CD4-positive, alpha-beta T cell treated with Interleukin-6 at 100 ng/mL for 8 hours (primary cell): ENCODE data around the gene ARHGAP22.

ENCODE experiments used
- DNase-seq: peaks from one replicate; pipeline ENCODE4 v3.0.0-alpha.2; 2020; ENCODE audit warnings: mixed read lengths, low spot score

The ARHGAP22 gene

DNA sequence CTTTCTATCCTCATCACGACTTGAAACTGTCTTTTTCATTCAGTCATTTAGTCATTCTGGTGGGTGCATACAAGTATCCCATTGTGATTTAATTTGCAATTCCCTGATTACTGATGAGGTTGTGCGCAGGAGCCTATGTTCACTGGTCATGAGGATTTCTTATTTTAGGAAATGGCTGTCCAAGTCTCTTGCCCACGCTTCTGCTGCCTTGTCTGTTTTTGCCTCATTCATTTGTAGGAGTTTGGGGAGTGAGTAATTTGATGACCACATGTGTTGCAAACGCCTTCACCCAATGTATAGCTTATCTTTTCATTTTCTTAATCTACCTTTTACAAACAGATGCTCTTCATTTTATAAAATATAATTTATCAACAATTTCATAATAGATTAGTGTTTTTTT, 127.3 kb downstream of the ARHGAP22 start:
- no peak for DNase-seq

DNA sequence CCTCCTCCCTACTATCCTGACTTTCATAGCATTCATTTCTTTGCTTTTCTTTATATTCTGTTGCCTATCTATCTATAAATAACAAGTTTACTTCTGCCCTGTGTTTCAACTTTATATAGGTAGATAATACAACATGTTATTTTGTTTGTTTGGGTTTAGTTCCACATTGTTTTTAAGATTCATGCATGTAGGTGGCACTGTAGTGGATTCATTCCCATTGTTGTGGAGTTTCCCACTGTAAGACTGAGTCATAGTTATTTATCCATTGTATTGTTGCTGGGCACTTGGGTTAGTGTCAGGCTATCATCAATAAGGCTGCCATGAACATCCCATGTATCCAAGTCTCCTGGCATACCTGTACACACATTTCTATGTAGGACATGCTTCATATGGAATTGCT, 127.7 kb downstream of the ARHGAP22 start:
- DNase-seq: no peak

DNA sequence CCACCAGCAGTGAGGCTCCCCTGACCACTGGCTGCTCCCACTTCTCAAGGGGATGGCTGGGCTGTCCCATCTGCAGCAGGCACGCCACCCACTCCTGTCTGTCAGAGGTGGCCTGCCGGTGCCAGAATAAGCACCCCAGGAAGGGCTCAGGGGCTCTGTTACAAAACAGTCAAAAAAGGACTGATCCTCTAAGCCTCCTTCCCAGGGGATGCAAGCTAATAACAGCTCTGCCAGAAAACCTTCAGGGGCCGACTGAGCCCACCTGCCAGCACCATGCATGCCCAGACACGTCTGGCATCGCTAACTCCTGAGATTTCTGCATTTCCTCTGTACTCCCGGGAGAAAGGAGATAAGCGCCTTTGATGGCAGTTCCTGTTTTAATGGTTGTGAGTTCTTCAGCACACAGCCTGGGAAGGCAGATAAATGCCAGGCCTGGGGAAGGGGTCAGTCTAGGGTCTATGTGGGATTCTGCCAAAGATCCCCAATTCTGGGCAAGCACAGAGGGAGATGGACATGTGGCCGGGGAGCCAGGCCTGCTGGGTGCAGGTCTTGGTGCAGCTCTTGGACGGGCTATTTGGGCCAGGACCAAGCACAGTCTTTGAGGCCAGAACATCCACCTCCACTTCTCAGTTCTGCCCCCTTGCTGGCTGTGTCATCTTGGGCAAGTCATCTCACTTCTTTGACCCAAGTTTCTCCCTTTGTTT, 128.4 kb downstream of the ARHGAP22 start:
- DNase-seq: no peak

DNA sequence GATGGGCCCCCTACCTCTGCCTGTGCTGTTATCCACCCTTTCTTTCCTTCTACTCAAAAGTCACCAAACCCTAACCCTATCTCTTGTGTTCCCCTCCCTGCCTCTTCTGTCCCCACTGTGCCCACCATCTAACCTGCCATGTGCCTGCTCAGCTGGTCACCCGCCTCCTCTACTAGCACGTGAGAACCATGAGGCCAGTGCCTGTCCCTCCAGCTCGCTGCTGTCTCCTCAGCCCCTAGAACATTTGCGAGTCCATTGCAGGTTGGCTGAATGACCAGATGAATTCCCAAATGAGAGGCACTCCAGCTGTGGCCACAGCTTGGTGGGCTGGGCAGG, 129.0 kb downstream of the ARHGAP22 start:
- no peak for DNase-seq

DNA sequence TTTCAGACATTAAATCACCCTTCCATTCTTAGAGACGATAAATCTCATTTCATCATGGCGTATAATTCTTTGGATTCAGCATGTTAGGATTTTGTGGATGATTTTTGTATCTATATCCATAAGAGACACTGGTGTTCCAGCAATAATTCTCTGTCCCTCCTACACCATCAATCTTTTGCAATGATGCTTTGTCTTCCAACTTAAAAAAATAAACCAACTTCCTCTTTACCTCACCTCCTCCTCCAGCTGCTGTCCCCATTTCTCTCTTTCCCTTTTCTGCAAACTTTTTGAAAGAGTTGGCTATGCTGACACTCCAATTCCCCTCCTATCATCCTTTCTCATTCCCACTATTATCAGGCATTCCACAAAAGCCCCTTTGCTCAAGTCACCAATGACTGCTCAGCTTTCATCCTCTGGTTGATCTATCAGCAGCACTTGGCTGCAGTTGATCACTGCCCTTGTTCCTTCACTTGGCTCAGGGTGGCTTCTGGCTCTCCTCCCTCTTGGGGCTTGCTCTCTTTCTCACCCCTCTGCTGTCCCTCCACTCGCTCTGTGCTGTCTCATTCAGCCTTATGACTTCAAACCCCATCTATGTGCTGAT, 130.0 kb downstream of the ARHGAP22 start:
- no peak for DNase-seq

DNA sequence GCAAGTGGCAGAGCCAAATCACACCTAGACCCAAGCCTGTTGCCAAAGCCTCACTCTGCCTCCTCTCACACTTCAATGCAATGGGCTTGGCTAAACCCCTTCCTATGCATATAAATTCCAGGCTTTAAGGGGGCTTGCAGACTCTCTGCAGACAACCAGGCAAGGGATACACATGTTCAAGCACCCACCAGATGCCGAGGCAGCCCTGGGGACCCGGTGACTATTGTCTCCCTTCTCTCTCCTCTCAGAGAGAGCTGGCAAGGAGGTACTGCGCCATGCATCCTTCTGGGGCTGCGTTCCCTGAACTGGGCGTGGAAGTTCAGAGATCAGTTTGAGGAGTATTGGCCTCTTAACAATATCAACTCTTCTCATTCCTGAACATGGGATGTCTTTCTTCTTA, 131.2 kb downstream of the ARHGAP22 start:
- no peak for DNase-seq

DNA sequence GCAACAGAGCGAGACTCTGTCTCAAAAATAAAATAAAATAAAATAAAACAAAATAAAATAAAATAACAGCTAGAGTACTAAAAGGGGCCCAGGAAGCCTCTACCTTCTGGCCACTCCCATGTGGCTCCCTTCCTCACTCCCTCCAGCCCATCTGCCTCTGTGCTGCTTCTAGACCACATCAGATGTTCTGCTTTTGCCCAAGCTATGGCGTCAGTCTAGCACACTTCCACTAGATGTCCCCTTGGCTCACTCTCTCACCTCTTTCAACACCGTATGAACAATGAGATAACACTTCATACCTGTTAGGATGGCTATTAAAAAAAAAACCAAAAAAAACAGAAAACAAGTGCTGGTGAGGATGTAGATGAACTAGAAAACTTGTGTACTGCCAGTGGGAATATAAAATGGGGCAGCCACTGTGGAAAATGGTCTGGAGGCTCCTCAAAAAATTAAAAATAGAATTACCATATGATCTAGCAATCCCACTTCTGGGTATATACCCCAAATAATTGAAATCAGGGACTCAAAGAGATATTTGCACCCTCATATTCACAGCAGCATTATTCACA, 132.3 kb downstream of the ARHGAP22 start:
- no peak for DNase-seq

DNA sequence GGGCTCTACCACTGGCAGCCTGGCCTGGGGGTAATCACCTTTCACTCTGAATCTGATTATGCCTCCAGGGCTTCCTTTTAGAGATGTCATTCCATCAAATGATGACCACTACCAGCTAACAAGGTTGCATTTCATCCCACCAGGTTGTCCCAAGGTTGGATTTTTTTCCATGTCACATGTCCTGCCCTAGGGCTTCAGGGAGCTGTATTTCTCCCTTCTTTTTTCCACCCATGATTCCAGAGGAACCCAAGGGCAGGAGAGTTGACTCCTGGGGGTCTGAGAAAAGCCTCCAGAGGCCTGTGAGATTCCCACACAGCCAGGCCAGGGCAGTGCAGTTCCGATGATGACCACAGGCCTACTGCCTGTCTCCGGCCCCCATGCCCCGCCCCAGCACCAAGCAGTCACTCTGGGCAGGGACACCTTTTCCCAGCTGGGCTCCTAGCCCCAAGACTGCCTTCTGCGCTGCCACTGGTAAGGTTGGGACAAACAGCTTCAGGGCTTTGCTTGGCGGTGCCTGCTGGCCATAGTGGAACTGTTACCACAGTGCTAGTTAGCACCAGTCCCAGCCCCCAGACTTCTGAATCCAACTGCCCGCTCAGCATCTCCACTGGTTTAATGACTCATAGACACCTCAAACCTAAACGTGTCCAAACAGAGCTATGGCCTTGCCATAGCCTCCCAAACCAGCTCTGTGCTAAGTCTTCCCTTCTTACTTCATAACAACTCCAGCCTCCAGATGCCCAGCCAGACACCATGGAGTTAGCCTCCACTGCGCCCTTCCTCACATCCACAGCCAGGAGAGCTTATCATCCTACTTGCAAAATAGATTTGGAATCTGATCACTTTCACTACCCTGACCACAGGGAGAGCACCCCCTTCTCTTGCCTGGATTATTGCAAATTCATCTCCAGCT, 133.7 kb downstream of the ARHGAP22 start:
- no peak for DNase-seq

DNA sequence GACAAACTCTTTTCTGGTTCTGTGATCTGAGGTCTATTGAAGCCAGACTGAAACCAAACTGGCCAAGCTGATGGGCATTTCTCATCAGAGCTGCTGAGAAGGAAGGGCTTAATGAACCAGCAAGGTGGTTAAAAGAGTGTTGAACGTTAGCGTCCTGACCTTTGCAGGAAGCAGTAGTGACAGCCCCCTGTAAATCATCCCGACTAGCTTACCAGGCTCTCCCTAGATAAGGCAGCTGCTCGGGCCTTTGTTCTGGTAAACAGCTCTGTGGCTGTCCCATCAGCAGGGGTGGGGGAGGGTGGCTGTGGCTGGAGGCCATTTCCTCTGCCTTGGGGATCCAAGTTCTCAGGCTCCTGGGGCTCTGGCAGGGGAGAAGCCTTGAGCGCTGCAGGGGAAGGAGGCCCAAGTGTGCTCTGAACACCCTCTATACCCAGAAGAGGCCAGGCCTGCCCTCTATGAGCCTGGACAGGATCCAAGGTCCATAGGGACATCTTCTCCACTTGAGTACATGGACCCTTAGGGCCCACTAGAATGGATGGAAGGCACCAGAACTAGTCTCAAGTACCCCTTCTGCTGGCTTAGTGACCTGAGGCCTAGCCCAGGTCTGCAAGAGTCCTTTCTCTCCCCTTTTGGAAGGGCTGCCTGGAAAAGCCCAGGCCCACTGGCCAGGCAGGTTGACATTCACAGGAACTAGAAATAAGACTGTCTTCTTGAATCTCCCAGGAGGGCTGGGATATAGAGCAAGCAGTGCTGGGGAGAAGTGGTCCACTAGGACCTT, 134.6 kb downstream of the ARHGAP22 start:
- no peak for DNase-seq

DNA sequence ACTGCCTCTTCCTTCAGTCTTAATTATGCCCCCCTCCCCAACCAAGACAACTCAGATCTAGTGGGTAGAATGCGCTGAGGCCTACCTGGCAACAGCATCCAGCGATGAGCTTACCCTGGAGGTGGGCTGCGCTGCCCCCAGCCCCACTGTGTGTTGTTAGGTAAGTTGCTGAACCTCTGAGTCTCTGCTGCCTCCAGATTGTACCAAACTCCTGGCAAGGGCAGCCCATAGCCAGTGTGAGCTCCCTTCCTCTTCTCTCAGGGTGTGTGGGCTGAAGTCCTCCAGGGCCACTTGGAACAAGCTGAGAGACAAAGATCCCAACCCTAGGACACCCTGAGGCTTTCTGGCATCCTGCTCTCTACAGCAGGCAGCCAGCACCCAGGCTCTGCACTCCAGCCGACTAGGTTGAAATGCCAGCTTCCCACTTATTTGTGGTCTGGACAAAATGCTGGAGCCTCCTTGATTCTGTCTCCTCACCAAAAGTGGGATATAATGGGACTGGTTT, 135.3 kb downstream of the ARHGAP22 start:
- DNase-seq: no peak

DNA sequence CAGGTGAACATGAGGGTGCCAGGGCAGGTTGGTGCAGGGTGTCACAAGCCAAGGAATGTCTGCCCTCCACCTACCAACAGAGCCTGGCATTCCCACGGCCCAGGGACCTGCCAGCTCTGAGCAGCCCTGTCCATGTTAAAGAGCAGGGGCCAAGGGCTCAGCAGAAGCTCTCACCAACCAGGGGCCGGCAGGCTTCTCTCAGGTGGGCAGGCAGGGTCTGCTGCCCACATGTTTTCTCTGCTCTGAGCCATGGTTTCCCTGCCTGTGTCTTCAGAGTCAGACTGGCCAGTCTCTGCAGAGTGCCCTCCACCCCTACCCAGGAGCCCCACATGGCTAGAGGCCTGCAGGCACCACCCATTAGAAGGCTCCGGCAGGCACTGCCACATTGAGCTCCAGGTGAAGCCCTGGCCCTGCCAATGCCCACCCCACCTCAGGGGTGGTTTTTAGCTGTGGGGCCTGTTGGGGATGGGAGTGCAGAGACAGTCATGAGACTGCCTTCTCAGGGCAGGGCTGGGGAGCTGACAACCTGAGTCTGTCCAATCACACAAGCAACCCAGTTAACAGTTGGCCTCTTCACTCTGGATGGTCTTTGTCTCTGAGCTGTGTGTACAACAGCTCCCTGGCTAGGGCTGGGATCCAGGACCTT, 135.9 kb downstream of the ARHGAP22 start:
- no peak for DNase-seq

DNA sequence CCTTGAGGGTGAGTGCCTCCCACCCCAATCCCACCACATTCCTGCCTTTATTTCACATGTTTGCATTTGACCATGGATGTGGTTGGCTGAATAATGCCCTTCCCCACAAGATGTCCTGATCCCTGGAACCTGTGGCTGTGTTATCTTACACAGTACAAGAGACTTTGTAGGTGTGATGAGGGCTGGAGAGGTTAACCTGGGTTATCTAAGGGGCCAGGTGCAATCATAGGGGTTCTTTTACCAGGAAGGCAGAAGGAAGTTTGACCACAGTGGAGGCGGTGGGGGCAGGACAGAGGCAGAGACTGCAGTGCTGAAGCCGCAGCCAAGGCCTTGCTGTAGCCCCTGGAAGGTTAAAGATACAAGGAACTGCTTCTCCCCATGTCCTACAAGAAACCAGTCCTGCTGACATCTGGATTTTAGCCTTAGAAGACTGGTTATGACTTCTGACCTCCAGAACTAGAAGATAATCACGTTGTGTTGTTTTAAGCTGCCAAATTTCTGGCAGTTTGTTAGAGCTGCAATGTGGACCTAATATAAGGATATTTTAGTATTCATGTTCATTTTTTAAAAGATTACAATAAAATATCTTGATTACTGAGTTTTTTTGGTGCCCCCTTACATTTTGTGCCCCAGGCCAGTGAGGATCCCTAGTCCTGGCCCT, 136.6 kb downstream of the ARHGAP22 start:
- DNase-seq: no peak

DNA sequence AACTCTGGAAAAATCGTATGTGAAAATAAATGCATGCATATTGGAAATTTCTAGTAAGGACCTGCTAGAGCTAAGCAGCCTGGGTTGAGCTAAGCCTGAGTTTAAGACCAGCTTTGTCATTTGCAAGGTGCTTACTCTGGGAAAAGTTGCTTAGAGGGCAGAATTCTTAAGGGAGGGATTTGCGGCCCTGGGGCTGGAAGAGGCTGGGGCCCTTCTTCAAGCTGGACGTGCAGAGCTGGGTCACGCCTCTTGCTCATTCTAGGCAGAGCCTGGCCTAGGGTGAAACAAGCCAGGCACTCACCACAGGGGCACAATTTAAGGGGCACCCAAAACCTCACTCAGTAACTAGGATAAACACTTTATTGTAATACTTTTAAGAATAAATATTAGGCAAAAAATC, 137.2 kb downstream of the ARHGAP22 start:
- no peak for DNase-seq

DNA sequence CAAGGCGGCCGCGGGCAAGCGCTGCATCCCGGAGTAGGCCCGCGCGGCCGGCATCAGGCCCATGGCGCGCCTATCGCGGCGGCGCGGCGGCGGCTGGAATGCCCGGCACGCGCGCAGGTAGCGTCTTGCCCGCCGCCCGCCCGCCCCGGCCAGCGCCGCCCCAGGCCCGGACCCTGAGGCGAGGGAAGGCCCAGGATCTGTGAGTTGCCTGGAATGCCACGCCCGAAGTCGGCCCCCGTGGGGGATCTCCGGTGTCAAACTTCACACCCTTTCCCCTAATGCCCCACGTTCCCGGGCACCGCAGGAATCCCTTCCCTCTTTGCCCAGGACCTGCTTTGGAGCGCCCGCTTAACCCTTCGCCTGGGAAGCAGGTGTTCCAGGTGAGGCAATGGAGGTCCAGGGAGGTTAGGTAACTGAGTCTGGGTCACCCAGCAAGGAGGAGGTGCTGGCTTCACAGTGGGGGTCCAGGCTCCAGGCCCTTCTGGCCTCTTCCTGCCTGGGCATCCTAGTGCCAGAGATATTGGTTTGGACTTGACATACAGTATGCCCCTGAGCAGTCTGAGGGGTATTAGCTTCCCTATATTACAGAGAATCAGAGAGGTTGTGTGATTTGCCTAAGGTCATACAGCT, 138.1 kb downstream of the ARHGAP22 start:
- DNase-seq: no peak

DNA sequence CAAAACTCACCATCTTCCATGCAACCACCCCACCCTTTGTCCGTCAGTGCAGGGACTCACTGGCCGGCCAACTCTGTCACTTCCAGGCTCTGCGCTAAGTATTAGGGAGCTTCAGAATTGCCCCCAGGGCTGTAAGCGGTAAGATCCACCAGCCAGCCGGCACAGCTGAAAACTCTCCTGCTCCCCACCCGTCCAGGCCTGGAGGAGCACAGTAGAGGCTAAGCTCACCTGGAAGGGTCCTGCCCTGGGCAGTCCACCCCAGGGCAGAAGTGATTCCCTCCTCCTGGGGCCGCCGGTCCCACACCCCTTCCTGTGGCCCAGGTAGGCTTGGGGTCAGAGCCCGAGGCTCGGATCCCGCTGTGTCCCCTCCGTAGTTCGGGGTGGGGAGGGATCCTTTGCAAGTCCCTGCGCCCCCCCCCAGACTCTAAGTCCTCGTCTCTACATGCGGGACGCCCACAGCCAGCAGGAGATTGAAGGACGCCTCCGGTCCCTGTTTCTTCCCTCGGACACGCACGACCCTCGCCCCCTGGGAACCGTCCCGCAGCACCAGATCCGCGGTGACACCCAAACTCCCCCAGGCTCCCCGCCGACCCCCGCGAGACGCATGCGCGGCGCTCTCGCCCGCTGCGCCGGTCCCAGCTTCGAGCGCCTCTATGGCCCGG, 138.9 kb downstream of the ARHGAP22 start:
- no peak for DNase-seq

DNA sequence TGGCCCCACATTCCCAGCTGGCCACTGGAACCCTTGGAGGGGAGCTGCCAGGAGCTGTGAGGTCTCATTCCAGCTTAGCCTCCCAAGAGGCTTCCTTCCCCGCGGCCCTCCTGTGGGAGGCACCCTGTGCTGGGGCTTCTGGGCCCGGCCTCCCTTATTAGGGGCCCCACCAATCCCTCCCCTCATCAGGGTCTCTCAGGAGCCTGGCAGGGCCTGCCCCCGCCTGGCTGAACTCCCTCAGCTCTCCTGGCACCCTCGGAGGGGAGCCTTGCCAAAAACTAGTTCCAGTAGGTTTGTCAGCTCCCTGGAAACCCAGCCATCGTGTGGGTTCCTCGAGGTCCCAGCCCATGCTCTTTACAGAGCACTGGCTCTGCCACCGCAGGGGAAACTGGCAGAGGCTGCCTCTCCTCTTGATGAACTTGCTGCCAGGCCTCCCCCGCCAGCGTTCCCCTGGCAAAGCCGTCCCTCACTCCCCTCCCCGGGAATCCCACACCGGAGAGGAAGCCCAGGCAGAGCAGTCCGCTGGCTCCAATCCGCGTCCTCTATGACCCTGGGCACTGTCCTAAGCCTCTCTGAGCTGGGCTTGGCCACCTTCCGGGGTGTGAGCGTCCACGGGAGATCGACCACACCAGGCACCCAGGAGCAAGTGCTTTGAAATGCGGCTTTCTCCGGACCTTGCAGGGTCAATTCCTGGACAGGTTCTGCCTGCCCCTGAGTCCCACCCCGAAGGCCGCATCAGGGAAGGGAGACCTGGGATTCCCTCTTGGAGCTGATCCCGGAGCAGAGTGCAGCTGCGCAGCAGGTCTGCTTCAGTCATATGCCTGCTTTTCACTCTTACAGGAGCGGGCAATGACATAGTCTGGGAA, 139.8 kb downstream of the ARHGAP22 start:
- DNase-seq: no peak

DNA sequence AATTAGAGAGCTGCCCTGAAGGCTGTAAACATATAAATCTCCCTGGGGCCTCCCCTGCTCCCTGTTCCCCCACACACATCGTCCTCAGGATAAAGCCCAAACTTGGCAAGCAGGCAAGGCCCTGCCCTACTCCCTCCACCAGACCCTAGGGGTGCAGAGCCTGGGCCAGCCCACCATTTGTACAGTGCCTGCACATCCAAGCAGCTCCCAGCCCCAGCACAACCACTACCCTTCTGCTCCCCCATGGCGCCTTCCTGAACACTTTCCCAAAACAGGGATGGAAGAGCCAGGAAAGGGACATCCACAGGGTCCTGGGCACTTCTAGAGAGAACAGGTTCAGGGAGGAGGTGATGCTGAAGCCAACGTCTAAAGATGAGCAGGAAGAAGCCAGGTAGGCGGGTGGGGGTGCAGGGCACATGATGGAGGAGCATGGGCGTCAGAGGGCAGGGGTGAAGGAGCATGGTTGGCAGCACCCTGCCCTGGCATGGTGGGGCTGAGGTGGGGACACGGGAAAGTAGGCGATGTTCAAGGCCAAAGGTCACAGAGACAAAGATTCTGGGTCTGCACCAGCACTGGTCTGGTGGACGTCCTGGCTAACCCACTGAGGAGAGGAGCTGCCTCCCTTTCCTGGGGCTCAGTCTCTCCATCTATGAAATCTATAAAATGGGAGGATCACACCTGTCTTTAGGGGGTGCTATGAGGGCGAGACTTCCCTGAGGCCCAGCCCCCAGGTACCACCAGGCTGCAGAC, 140.6 kb downstream of the ARHGAP22 start:
- no peak for DNase-seq
